HL-60 (cell line): ENCODE results near the gene PTPRQ.

Source experiments
- CTCF ChIP-seq: IDR thresholded peaks from one replicate; pipeline ENCODE4 v1.5.1; 2011; ENCODE audit warnings: low read length, control low read depth, inconsistent platforms; ENCODE audit not compliant: insufficient read depth
- GABPA ChIP-seq: IDR thresholded peaks from 2 replicates; pipeline ENCODE4 v1.6.1; 2012; ENCODE audit warnings: low read depth
- POLR2AphosphoS5 ChIP-seq: IDR thresholded peaks from 2 replicates; pipeline ENCODE4 v1.6.1; 2012; ENCODE audit warnings: low read depth
- SPI1 ChIP-seq: IDR thresholded peaks from 2 replicates; pipeline ENCODE4 v1.6.1; 2012; ENCODE audit warnings: low read depth, mild to moderate bottlenecking, borderline replicate concordance
- TF ChIP-seq, protein P1 (sequence below): IDR thresholded peaks from 2 replicates; pipeline ENCODE4 v1.6.1; 2012; ENCODE audit warnings: low read depth; ENCODE audit not compliant: insufficient replicate concordance

GRCh38 chr12:80632835-80633234 is 188.8 kb downstream of the PTPRQ start:
- TF ChIP-seq GABPA, result no peak
- TF ChIP-seq CTCF, result peak; percentile 38
- TF ChIP-seq SPI1, result no peak
- TF ChIP-seq, protein P1, sequence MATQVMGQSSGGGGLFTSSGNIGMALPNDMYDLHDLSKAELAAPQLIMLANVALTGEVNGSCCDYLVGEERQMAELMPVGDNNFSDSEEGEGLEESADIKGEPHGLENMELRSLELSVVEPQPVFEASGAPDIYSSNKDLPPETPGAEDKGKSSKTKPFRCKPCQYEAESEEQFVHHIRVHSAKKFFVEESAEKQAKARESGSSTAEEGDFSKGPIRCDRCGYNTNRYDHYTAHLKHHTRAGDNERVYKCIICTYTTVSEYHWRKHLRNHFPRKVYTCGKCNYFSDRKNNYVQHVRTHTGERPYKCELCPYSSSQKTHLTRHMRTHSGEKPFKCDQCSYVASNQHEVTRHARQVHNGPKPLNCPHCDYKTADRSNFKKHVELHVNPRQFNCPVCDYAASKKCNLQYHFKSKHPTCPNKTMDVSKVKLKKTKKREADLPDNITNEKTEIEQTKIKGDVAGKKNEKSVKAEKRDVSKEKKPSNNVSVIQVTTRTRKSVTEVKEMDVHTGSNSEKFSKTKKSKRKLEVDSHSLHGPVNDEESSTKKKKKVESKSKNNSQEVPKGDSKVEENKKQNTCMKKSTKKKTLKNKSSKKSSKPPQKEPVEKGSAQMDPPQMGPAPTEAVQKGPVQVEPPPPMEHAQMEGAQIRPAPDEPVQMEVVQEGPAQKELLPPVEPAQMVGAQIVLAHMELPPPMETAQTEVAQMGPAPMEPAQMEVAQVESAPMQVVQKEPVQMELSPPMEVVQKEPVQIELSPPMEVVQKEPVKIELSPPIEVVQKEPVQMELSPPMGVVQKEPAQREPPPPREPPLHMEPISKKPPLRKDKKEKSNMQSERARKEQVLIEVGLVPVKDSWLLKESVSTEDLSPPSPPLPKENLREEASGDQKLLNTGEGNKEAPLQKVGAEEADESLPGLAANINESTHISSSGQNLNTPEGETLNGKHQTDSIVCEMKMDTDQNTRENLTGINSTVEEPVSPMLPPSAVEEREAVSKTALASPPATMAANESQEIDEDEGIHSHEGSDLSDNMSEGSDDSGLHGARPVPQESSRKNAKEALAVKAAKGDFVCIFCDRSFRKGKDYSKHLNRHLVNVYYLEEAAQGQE, result no peak
- TF ChIP-seq POLR2AphosphoS5, result no peak
